ENCODE data around the gene ADCY1. TPM values are rescaled to one million over a fixed set of nuclear protein-coding genes. Genes with fewer than 3 reads are reported as not detected.

Gene ADCY1
- polyA plus RNA-seq, 1 donor (not counting 4 experiments of a cell fraction or from before 2014, with no cell fraction given): 0.54 TPM

DNA sequence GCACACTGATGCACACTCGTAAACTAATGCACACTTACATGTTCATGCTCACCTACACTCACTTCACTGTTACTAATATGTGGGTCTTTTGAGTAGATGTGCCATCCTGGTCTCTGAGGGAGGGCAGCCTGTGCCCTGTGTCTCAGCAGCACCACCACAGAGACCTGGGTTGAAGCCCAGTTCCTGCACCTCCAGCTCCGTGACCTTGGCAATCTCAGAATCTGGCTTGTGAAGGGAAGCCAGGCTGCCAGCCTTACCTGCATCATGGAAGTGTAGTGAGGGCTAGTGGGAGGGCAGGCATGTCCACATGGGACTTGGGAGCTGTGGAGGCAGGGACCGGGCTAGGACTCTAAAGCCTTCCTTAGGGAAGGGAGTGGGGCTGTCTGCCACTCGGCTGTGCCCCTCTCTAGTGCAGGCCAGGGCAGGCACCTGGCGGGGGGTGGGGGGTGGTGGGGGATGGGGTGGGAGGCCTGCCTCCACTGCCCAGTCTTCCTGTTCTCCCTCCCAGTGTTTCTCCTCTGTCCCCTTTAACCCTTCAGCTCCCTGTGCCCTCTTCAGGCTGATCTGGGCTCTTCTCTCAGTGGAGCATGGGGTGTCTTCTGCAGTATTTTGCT, 8.1 kb downstream of the ADCY1 start:
- no peak for FAIRE-seq
- Histone ChIP-seq H3K4me1 (ENCODE audit: control insufficient read depth, extremely low read depth, insufficient read depth, low read length) (no peaks in the 10 kb centered on the region), H3K9ac (ENCODE audit: control insufficient read depth, extremely low read depth, insufficient read depth, low read length) (no peak overlapping the region), H3K79me2 (ENCODE audit: control insufficient read depth, insufficient read depth, low read length) (no peaks in the 10 kb centered on the region), H3K9me3 (ENCODE audit: control insufficient read depth, low read depth, low read length) (no peaks in the 10 kb centered on the region), H3K27me3 (ENCODE audit: control insufficient read depth, extremely low read depth, insufficient read depth, low read length) (peaks cover 17% of the 10 kb centered on the region), H3K4me3 (ENCODE audit: control insufficient read depth in 2 of 3, extremely low read depth in 1 of 3, insufficient read depth in 2 of 3, low read depth in 1 of 3, low read length in 3 of 3) (no peak overlapping the region), H3K36me3 (ENCODE audit: control insufficient read depth in 2 of 2, extremely low read depth in 1 of 2, insufficient read depth in 2 of 2, low read length in 2 of 2) (no peaks in the 10 kb centered on the region), H3K27ac (ENCODE audit: control insufficient read depth, insufficient read depth, low read length) (no peak overlapping the region), H3K4me2 (ENCODE audit: control insufficient read depth, extremely low read depth, insufficient read depth, low read depth, low read length) (no peak overlapping the region), H4K20me1 (ENCODE audit: control insufficient read depth, extremely low read depth, insufficient read depth, low read length) (no peaks in the 10 kb centered on the region), H2AFZ (ENCODE audit: control insufficient read depth, low read length) (no peak overlapping the region), H3K9me1 (ENCODE audit: control insufficient read depth, extremely low read depth, insufficient read depth, low read length) (no peaks in the 10 kb centered on the region)
- TF ChIP-seq, protein P1, sequence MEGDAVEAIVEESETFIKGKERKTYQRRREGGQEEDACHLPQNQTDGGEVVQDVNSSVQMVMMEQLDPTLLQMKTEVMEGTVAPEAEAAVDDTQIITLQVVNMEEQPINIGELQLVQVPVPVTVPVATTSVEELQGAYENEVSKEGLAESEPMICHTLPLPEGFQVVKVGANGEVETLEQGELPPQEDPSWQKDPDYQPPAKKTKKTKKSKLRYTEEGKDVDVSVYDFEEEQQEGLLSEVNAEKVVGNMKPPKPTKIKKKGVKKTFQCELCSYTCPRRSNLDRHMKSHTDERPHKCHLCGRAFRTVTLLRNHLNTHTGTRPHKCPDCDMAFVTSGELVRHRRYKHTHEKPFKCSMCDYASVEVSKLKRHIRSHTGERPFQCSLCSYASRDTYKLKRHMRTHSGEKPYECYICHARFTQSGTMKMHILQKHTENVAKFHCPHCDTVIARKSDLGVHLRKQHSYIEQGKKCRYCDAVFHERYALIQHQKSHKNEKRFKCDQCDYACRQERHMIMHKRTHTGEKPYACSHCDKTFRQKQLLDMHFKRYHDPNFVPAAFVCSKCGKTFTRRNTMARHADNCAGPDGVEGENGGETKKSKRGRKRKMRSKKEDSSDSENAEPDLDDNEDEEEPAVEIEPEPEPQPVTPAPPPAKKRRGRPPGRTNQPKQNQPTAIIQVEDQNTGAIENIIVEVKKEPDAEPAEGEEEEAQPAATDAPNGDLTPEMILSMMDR (optimal IDR thresholded peaks at IDR 0.05 in 1 of 3, IDR thresholded peaks at IDR 0.05 in 1 of 3, conservative IDR thresholded peaks at IDR 0.05 in 1 of 3; ENCODE audit: extremely low read depth in 1 of 3, insufficient read depth in 2 of 3, low read length in 3 of 3): no peak
- no peak for TF ChIP-seq EZH2 (IDR thresholded peaks at IDR 0.05; ENCODE audit: low read length)
- dilution Hi-C loops (cut with MboI; ENCODE audit: extremely low pct_ligation_motif_present, low sequenced_read_pairs): no loop called here
- no peak for DNase-seq (ENCODE audit: low read depth, low spot score)

DNA sequence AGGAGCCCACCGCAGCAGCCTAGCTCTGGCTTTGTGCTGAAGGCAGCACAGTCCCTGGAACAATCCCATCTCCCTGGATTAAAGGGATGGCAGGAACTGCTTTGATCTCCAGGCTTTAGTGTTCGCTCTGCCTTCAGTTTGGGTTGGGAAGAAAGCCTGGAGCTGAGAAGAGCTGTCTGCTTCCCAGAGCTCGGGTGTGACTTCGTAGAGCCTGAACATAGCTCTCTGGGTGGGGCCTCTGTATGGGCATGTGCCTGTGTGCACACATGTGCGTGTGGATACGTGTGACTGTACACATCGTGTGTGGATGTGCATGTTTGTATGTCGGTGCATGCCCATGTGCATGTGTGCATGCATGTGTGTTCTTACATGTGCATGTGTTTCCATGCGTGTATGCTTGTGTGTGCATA, 8.7 kb downstream of the ADCY1 start:
- no peak for FAIRE-seq
- no peaks in the 10 kb centered on the region for H3K36me3 ChIP-seq (ENCODE audit: control insufficient read depth in 2 of 2, extremely low read depth in 1 of 2, insufficient read depth in 2 of 2, low read length in 2 of 2)
- no peaks in the 10 kb centered on the region for H3K4me1 ChIP-seq (ENCODE audit: control insufficient read depth, extremely low read depth, insufficient read depth, low read length)
- no peak overlapping the region for H2AFZ ChIP-seq (ENCODE audit: control insufficient read depth, low read length)
- no peak overlapping the region for H3K27ac ChIP-seq (ENCODE audit: control insufficient read depth, insufficient read depth, low read length)
- H3K27me3 ChIP-seq (ENCODE audit: control insufficient read depth, extremely low read depth, insufficient read depth, low read length): peaks cover 11% of the 10 kb centered on the region
- dilution Hi-C loops (cut with MboI; ENCODE audit: extremely low pct_ligation_motif_present, low sequenced_read_pairs): no loop called here
- no peak overlapping the region for H3K4me2 ChIP-seq (ENCODE audit: control insufficient read depth, extremely low read depth, insufficient read depth, low read depth, low read length)
- no peaks in the 10 kb centered on the region for H4K20me1 ChIP-seq (ENCODE audit: control insufficient read depth, extremely low read depth, insufficient read depth, low read length)
- H3K9me3 ChIP-seq (ENCODE audit: control insufficient read depth, low read depth, low read length): no peaks in the 10 kb centered on the region
- TF ChIP-seq, protein P1 (optimal IDR thresholded peaks at IDR 0.05 in 1 of 3, IDR thresholded peaks at IDR 0.05 in 1 of 3, conservative IDR thresholded peaks at IDR 0.05 in 1 of 3; ENCODE audit: extremely low read depth in 1 of 3, insufficient read depth in 2 of 3, low read length in 3 of 3): no peak
- H3K9me1 ChIP-seq (ENCODE audit: control insufficient read depth, extremely low read depth, insufficient read depth, low read length): no peaks in the 10 kb centered on the region
- no peaks in the 10 kb centered on the region for H3K79me2 ChIP-seq (ENCODE audit: control insufficient read depth, insufficient read depth, low read length)
- DNase-seq (ENCODE audit: low read depth, low spot score): no peak
- no peak overlapping the region for H3K9ac ChIP-seq (ENCODE audit: control insufficient read depth, extremely low read depth, insufficient read depth, low read length)
- no peak overlapping the region for H3K4me3 ChIP-seq (ENCODE audit: control insufficient read depth in 2 of 3, extremely low read depth in 1 of 3, insufficient read depth in 2 of 3, low read depth in 1 of 3, low read length in 3 of 3)
